GM23338 (cell line): ENCODE measurements around the gene HFE.

Experiments
- CREB1 ChIP-seq: fragments of 250-450 bp; sonication (Bioruptor Pico); IDR thresholded peaks from 2 replicates; pipeline ENCODE4 v1.5.0; 2020; ENCODE audit warnings: low read depth, mild to moderate bottlenecking, moderate library complexity
- EZH2 ChIP-seq: fragments of 200-600 bp; sonication (generic); IDR thresholded peaks from one replicate; pipeline ENCODE4 v1.8.0; 2017; ENCODE audit warnings: antibody characterized with exemption, mild to moderate bottlenecking, low read depth; ENCODE audit not compliant: unreplicated experiment
- EZH2phosphoT487 ChIP-seq: fragments of 200-600 bp; sonication (generic); IDR thresholded peaks from one replicate; pipeline ENCODE4 v1.8.1; 2018; ENCODE audit warnings: antibody characterized with exemption; ENCODE audit not compliant: unreplicated experiment
- NANOG ChIP-seq: IDR thresholded peaks from 2 replicates; pipeline ENCODE4 v1.6.1; 2016; ENCODE audit warnings: antibody characterized with exemption, borderline replicate concordance
- POLR2AphosphoS5 ChIP-seq: IDR thresholded peaks from 2 replicates; pipeline ENCODE4 v1.6.1; 2016; ENCODE audit warnings: antibody characterized with exemption, low read depth
- STAT1 ChIP-seq: IDR thresholded peaks from one replicate; pipeline ENCODE4 v1.6.1; 2016; ENCODE audit warnings: antibody characterized with exemption; ENCODE audit not compliant: unreplicated experiment
- TF ChIP-seq, protein P1 (sequence below), 2 experiments: fragments of 200-600 bp in 1 of 2; sonication (generic) in 1 of 2; conservative IDR thresholded peaks; 2 replicates each; pipeline versions ENCODE4 v1.5.1 to v1.6.1; 2016 to 2017; ENCODE audit warnings: antibody characterized with exemption in 2 of 2, low read depth in 2 of 2, mild to moderate bottlenecking in 2 of 2, moderate library complexity in 1 of 2
- TF ChIP-seq, protein P2 (sequence below): IDR thresholded peaks from one replicate; pipeline ENCODE4 v1.6.1; 2018; ENCODE audit warnings: antibody characterized with exemption; ENCODE audit not compliant: unreplicated experiment

DNA sequence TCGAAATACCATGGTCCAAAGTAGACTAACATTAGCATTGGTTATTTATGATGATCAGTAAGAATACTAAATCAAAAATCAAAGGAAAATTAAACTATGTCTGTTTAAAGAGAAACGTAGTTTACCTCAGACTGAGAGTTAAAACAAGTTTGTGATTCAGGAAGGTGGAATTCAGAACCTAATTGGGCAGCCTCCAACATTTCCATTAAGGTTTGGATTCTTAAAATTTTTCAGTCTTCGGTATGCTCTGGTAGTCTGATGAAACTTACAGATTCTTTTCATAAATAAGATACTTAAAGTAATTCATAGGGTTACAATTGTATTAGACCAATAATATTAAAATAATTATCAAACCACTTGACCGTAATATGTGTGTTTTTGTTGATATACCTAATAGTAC, 18.6 kb downstream of the HFE start:
- TF ChIP-seq, protein P1, sequence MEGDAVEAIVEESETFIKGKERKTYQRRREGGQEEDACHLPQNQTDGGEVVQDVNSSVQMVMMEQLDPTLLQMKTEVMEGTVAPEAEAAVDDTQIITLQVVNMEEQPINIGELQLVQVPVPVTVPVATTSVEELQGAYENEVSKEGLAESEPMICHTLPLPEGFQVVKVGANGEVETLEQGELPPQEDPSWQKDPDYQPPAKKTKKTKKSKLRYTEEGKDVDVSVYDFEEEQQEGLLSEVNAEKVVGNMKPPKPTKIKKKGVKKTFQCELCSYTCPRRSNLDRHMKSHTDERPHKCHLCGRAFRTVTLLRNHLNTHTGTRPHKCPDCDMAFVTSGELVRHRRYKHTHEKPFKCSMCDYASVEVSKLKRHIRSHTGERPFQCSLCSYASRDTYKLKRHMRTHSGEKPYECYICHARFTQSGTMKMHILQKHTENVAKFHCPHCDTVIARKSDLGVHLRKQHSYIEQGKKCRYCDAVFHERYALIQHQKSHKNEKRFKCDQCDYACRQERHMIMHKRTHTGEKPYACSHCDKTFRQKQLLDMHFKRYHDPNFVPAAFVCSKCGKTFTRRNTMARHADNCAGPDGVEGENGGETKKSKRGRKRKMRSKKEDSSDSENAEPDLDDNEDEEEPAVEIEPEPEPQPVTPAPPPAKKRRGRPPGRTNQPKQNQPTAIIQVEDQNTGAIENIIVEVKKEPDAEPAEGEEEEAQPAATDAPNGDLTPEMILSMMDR (conservative IDR thresholded peaks at IDR 0.05; ENCODE audit: low read depth in 2 of 2) = no peak
- TF ChIP-seq POLR2AphosphoS5 (no peak), EZH2 (no peak), CREB1 (no peak), EZH2phosphoT487 (no peak), NANOG (no peak), STAT1 (no peak)
- TF ChIP-seq, protein P2, sequence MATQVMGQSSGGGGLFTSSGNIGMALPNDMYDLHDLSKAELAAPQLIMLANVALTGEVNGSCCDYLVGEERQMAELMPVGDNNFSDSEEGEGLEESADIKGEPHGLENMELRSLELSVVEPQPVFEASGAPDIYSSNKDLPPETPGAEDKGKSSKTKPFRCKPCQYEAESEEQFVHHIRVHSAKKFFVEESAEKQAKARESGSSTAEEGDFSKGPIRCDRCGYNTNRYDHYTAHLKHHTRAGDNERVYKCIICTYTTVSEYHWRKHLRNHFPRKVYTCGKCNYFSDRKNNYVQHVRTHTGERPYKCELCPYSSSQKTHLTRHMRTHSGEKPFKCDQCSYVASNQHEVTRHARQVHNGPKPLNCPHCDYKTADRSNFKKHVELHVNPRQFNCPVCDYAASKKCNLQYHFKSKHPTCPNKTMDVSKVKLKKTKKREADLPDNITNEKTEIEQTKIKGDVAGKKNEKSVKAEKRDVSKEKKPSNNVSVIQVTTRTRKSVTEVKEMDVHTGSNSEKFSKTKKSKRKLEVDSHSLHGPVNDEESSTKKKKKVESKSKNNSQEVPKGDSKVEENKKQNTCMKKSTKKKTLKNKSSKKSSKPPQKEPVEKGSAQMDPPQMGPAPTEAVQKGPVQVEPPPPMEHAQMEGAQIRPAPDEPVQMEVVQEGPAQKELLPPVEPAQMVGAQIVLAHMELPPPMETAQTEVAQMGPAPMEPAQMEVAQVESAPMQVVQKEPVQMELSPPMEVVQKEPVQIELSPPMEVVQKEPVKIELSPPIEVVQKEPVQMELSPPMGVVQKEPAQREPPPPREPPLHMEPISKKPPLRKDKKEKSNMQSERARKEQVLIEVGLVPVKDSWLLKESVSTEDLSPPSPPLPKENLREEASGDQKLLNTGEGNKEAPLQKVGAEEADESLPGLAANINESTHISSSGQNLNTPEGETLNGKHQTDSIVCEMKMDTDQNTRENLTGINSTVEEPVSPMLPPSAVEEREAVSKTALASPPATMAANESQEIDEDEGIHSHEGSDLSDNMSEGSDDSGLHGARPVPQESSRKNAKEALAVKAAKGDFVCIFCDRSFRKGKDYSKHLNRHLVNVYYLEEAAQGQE = no peak
